ENCODE data around the gene CHST15.

Gene CHST15

DNA sequence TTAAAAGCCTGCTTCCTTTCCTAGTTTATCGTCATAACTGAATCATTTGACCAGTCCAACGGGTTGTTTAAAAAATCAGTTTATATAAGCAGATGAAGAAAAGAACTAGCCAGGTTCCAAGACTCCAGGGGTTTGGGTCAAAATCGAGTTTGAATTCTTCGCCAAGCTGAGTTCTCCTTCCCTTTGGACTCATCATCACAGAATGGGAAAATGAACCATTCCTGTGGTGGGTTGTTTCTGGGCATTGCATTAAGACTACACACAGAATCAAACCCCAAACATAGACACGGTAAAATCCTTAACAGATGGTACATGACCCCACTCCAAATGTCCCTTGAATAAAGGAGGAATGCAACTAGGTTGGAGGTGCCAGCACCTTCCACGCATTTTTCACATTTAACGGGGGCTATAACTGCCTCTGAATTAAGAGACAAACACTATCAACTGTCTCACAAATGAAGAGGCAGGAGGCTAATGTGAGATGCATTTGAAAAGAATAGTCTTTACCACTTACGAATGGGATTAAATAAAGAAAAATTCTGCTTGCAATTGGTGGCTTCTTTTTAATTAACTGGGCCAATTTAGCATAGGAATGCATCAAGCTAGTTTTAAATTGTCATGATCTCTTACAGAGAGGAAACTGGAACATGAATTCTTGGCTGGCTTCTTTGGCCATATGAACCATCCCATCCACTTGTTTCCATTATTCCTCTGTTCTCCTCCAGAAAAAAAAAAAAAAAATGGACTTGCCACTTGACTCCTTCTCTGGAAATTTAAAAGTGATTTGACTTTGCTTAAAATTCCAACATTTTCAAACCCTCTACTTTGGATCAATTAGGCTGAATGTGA lies 61.1 kb downstream of the CHST15 start:
- Histone ChIP-seq H3K36me3 (ENCODE audit: control insufficient read depth, insufficient read depth, low read length) (no peaks in the 10 kb centered on the region), H3K27ac (ENCODE audit: insufficient read depth, low read depth, low read length, poor library complexity, severe bottlenecking) (no peak overlapping the region), H3K4me1 (ENCODE audit: control insufficient read depth, insufficient read depth, low read length) (peaks cover 8% of the 10 kb centered on the region), H3K4me3 (ENCODE audit: insufficient read depth, low read depth, low read length) (no peak overlapping the region), H3K9me3 (ENCODE audit: control insufficient read depth, low read length) (no peaks in the 10 kb centered on the region), H3K27me3 (ENCODE audit: control insufficient read depth, insufficient read depth, low read length, poor library complexity, severe bottlenecking) (no peaks in the 10 kb centered on the region)
- WGBS, 2 experiments, result 85 to 91% methylated on average over 8 of the region's 8 CpGs

DNA sequence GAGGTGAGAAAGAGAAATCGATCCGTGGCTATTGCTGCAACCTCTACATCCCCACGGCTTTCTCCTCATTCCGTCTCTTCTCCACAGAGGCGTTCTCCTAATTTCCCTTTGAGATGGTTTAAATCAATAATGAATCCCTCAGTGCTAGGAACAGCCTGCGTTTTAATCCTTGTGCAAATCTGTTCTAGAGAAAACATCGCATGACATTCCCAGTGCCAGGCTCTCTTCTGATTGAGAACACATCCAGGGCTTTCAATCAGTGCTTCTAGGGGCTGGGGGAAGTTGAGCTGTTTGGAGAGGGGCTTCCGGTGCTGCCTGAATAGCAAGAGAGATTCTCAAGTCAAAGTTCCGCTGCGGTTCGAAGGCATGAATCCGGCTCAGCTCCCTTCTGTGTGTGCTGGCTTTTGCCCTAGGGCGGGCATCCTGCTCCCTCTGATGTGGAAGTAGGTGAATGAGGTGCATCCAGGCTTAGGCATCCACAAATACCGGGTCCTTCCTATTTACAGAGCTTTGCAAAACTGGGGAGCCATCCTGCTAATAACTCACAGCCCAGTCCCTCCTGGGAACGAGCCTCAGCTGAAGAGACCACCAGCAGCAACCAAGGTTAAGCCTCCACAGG lies 62.8 kb downstream of the CHST15 start:
- H3K36me3 ChIP-seq (ENCODE audit: control insufficient read depth, insufficient read depth, low read length), result no peaks in the 10 kb centered on the region

DNA sequence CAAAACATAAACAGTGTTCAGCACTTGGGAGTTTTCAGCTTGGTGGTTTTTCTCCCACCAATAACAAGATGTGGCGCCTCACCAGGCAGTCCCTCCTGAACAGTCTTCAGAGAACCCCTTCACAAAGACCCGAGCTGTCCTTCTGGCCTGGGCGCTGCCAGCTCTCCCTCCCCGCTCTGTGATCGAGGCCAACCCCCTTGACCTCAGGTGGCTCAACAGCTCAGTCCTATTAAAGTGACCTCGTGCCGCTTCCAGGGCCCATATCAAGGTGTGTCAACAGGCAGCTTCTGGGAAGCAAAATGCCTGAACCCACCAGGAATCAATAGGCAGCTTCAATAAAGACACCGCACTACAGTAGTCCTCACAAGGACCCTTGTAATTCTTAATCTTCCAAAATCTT lies 63.3 kb downstream of the CHST15 start:
- Histone ChIP-seq H3K4me1 (ENCODE audit: control insufficient read depth, insufficient read depth, low read length) (no peaks in the 10 kb centered on the region), H3K4me3 (ENCODE audit: insufficient read depth, low read depth, low read length) (no peak overlapping the region), H3K9me3 (ENCODE audit: control insufficient read depth, low read length) (no peaks in the 10 kb centered on the region), H3K27me3 (ENCODE audit: control insufficient read depth, insufficient read depth, low read length, poor library complexity, severe bottlenecking) (no peaks in the 10 kb centered on the region), H3K27ac (ENCODE audit: insufficient read depth, low read depth, low read length, poor library complexity, severe bottlenecking) (no peak overlapping the region), H3K36me3 (ENCODE audit: control insufficient read depth, insufficient read depth, low read length) (no peaks in the 10 kb centered on the region)
- 91 to 93% methylated on average over 7 to 8 of the region's 8 CpGs for WGBS, 2 experiments

More for the DNA sequence above, 62.8 kb downstream of the CHST15 start:
- Histone ChIP-seq H3K27me3 (ENCODE audit: control insufficient read depth, insufficient read depth, low read length, poor library complexity, severe bottlenecking) (no peaks in the 10 kb centered on the region), H3K27ac (ENCODE audit: insufficient read depth, low read depth, low read length, poor library complexity, severe bottlenecking) (no peak overlapping the region), H3K9me3 (ENCODE audit: control insufficient read depth, low read length) (no peaks in the 10 kb centered on the region), H3K4me1 (ENCODE audit: control insufficient read depth, insufficient read depth, low read length) (peaks cover 2% of the 10 kb centered on the region), H3K4me3 (ENCODE audit: insufficient read depth, low read depth, low read length) (no peak overlapping the region)
- 91 to 95% methylated on average over 15 of the region's 15 CpGs for whole genome bisulfite sequencing, 2 experiments

DNA sequence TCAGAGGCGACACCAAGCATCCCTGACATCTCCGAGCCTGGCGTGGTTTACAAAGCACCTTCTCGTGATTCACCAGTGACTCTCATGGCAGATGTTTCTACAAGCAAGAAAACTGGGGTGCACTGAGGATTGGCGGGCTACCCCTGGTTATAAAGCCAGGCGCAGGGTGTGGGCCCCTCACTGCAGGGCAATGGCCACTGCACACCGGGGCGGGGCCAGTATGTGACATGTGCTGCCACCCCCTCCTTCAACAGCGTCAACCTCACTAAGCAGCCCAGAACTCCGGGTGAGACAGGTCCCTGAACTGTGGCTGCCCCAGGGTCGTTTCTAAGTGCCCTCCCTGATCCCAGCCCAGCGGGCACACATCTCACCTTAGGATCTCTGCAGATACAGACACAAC lies 63.8 kb downstream of the CHST15 start:
- WGBS, 2 experiments, result 92 to 96% methylated on average over 12 of the region's 12 CpGs
- Histone ChIP-seq H3K27me3 (ENCODE audit: control insufficient read depth, insufficient read depth, low read length, poor library complexity, severe bottlenecking) (no peaks in the 10 kb centered on the region), H3K9me3 (ENCODE audit: control insufficient read depth, low read length) (no peaks in the 10 kb centered on the region)

DNA sequence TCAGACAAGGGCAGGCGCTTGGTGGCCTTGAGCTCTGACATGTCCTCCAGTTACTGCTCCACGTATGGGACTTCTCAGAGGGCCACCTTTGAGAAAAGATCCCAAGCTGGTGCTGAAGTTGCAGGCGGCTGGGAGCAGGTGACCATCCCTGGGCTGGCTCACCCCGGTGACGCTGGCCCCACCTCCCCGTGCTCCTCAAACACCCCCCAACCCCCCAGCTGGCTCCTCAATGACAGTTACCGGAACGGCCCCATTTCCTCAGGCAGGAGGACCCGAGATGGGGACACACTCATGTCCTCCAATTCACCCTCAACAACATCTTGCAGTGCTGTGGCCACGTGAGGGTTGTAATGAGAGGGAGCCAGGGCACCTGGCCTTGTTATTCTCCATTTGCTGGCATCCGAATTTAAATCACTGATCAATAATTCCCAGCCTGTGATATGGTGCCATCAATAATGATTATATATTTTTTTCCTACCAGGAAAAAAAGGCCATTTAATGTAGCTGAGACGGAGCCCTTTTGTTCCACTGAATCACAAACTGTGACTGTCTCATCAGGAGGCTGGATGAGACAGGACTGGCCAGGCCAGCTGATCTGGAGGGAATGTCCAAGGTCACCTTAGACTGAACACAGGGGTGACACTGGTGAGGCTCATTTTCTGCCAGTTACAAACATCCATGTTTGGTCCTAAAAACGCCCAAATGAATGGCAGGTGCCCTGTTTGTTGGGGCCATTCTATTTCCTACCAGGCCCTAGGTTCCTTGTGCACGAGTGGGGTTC lies 64.5 kb downstream of the CHST15 start:
- Histone ChIP-seq H3K27me3 (ENCODE audit: control insufficient read depth, insufficient read depth, low read length, poor library complexity, severe bottlenecking) (no peaks in the 10 kb centered on the region), H3K27ac (ENCODE audit: insufficient read depth, low read depth, low read length, poor library complexity, severe bottlenecking) (no peak overlapping the region), H3K4me3 (ENCODE audit: insufficient read depth, low read depth, low read length) (no peak overlapping the region), H3K9me3 (ENCODE audit: control insufficient read depth, low read length) (no peaks in the 10 kb centered on the region), H3K4me1 (ENCODE audit: control insufficient read depth, insufficient read depth, low read length) (no peaks in the 10 kb centered on the region), H3K36me3 (ENCODE audit: control insufficient read depth, insufficient read depth, low read length) (no peaks in the 10 kb centered on the region)
- WGBS, 2 experiments, result 94% methylated on average over 13 to 14 of the region's 14 CpGs

More for the DNA sequence above, 63.8 kb downstream of the CHST15 start:
- H3K27ac ChIP-seq (ENCODE audit: insufficient read depth, low read depth, low read length, poor library complexity, severe bottlenecking), result no peak overlapping the region
- H3K36me3 ChIP-seq (ENCODE audit: control insufficient read depth, insufficient read depth, low read length), result no peaks in the 10 kb centered on the region
- H3K4me3 ChIP-seq (ENCODE audit: insufficient read depth, low read depth, low read length), result no peak overlapping the region
- H3K4me1 ChIP-seq (ENCODE audit: control insufficient read depth, insufficient read depth, low read length), result no peaks in the 10 kb centered on the region

DNA sequence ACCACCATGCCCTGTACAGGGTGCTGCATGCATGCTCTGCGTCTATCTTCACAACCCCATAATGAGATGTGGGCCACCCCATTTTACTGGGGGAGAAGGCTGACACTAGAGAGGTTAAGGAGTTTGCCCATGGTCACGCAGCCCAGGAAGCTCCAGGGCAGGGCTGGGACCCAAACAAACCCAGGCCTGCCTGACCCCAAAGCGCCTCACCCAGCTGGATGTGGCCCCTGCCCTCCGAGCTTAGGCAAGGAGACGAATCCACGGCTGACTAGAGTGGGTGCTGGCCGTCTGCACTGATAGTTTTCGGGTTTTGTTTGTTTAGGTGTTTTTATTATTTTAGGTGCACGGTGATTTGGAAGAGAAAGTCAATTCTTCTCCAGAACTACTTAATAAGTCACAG lies 65.7 kb downstream of the CHST15 start:
- Histone ChIP-seq H3K4me1 (ENCODE audit: control insufficient read depth, insufficient read depth, low read length) (no peaks in the 10 kb centered on the region), H3K27me3 (ENCODE audit: control insufficient read depth, insufficient read depth, low read length, poor library complexity, severe bottlenecking) (no peaks in the 10 kb centered on the region), H3K4me3 (ENCODE audit: insufficient read depth, low read depth, low read length) (no peak overlapping the region), H3K9me3 (ENCODE audit: control insufficient read depth, low read length) (no peaks in the 10 kb centered on the region), H3K36me3 (ENCODE audit: control insufficient read depth, insufficient read depth, low read length) (no peaks in the 10 kb centered on the region), H3K27ac (ENCODE audit: insufficient read depth, low read depth, low read length, poor library complexity, severe bottlenecking) (no peak overlapping the region)
- WGBS, 2 experiments, result 88 to 92% methylated on average over 8 to 9 of the region's 9 CpGs

DNA sequence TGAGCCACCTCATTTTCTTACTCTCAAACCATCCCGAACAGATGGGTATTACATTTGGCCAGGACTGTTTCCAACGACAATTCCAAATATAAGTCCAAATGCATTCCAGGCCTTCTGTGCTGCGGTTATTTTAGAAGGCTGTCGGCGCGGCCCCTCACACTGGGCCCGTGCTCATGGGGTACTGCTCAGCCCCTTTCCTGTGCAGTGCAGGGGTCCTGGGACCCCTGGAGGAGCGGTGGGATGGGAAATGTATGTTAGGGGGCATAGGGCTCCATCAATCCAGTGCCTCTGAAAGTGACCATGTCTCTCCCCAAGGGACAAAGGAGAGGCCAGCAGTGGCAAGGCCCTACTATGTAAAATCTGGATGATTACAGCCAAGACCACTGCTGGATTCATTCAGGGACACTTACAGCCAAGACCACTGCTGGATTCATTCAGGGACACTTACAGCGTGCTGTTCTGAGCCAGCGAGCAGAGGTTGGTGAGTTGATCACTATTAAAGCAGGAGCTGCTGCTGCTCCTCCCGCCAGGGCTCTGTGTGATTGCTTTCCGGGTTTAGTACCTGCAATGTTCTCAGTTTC lies 66.3 kb downstream of the CHST15 start:
- Histone ChIP-seq H3K36me3 (ENCODE audit: control insufficient read depth, insufficient read depth, low read length) (no peaks in the 10 kb centered on the region), H3K4me3 (ENCODE audit: insufficient read depth, low read depth, low read length) (no peak overlapping the region), H3K27ac (ENCODE audit: insufficient read depth, low read depth, low read length, poor library complexity, severe bottlenecking) (no peak overlapping the region), H3K27me3 (ENCODE audit: control insufficient read depth, insufficient read depth, low read length, poor library complexity, severe bottlenecking) (no peaks in the 10 kb centered on the region), H3K4me1 (ENCODE audit: control insufficient read depth, insufficient read depth, low read length) (no peaks in the 10 kb centered on the region), H3K9me3 (ENCODE audit: control insufficient read depth, low read length) (no peaks in the 10 kb centered on the region)
- WGBS, 2 experiments, result 89 to 95% methylated on average over 12 of the region's 12 CpGs

- Histone ChIP-seq H3K27ac (ENCODE audit: insufficient read depth, low read depth, low read length, poor library complexity, severe bottlenecking) (no peak overlapping the region), H3K27me3 (ENCODE audit: control insufficient read depth, insufficient read depth, low read length, poor library complexity, severe bottlenecking) (peaks cover 2% of the 10 kb centered on the region), H3K4me1 (ENCODE audit: control insufficient read depth, insufficient read depth, low read length) (no peaks in the 10 kb centered on the region), H3K36me3 (ENCODE audit: control insufficient read depth, insufficient read depth, low read length) (no peaks in the 10 kb centered on the region), H3K4me3 (ENCODE audit: insufficient read depth, low read depth, low read length) (no peak overlapping the region), H3K9me3 (ENCODE audit: control insufficient read depth, low read length) (no peaks in the 10 kb centered on the region)
- WGBS, 2 experiments, result 41 to 56% methylated on average over 10 of the region's 10 CpGs
Measured at GRCh38 chr10:124026589-124026939, 66.8 kb downstream of the CHST15 start.

GRCh38 chr10:124025660-124026588 lies 67.5 kb downstream of the CHST15 start:
- 88 to 89% methylated on average over 13 of the region's 13 CpGs for WGBS, 2 experiments

More at GRCh38 chr10:124025660-124026588, 67.5 kb downstream of the CHST15 start:
- H3K27ac ChIP-seq (ENCODE audit: insufficient read depth, low read depth, low read length, poor library complexity, severe bottlenecking), result no peak overlapping the region
- no peaks in the 10 kb centered on the region for H3K9me3 ChIP-seq (ENCODE audit: control insufficient read depth, low read length)
- H3K36me3 ChIP-seq (ENCODE audit: control insufficient read depth, insufficient read depth, low read length), result no peaks in the 10 kb centered on the region
- H3K4me1 ChIP-seq (ENCODE audit: control insufficient read depth, insufficient read depth, low read length), result peaks cover 4% of the 10 kb centered on the region
- H3K27me3 ChIP-seq (ENCODE audit: control insufficient read depth, insufficient read depth, low read length, poor library complexity, severe bottlenecking), result peaks cover 8% of the 10 kb centered on the region
- H3K4me3 ChIP-seq (ENCODE audit: insufficient read depth, low read depth, low read length), result no peak overlapping the region
